Measurements from ENCODE around the gene TTC9.
"Not testable (repeated sequence)": the region's sequence is repeated elsewhere in the genome, so short reads cannot be mapped to it uniquely, and the experiment has no call there.

Gene TTC9

DNA sequence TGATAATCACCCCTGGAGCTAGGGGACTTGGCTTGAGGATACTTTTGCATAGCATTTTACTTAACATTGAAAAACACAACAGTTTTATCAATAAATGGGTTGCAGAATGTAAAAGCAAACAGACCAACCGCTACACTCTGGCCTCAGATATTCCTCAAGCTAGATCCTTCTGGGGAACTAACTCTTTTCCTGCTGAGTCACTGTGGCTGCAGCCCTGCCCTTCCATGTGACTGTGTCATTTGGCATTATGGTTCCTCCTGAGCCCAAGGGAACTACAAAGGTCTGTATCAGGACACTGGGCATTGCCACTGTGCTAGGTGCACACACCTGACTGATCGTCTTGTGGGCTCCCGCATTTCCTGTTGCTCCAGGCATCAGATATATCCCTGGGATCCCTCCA, 56.6 kb downstream of the TTC9 start:
- H3K9me3 ChIP-seq = no peaks in the 10 kb centered on the region
- H3K27ac ChIP-seq = no peak overlapping the region
- H3K36me3 ChIP-seq = no peaks in the 10 kb centered on the region
- H3K4me1 ChIP-seq = peaks cover 0 to 15% (median 1%) of the 10 kb centered on the region in 4 donors
- DNase-seq = no peak
- H3K4me3 ChIP-seq = no peak overlapping the region
- H3K27me3 ChIP-seq = no peaks in the 10 kb centered on the region
- intact Hi-C loops (cut with DNase I; ENCODE audit: low total_unique reads) = no loop called here
- TF ChIP-seq, protein P1, sequence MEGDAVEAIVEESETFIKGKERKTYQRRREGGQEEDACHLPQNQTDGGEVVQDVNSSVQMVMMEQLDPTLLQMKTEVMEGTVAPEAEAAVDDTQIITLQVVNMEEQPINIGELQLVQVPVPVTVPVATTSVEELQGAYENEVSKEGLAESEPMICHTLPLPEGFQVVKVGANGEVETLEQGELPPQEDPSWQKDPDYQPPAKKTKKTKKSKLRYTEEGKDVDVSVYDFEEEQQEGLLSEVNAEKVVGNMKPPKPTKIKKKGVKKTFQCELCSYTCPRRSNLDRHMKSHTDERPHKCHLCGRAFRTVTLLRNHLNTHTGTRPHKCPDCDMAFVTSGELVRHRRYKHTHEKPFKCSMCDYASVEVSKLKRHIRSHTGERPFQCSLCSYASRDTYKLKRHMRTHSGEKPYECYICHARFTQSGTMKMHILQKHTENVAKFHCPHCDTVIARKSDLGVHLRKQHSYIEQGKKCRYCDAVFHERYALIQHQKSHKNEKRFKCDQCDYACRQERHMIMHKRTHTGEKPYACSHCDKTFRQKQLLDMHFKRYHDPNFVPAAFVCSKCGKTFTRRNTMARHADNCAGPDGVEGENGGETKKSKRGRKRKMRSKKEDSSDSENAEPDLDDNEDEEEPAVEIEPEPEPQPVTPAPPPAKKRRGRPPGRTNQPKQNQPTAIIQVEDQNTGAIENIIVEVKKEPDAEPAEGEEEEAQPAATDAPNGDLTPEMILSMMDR (IDR thresholded peaks at IDR 0.05) = no peak

DNA sequence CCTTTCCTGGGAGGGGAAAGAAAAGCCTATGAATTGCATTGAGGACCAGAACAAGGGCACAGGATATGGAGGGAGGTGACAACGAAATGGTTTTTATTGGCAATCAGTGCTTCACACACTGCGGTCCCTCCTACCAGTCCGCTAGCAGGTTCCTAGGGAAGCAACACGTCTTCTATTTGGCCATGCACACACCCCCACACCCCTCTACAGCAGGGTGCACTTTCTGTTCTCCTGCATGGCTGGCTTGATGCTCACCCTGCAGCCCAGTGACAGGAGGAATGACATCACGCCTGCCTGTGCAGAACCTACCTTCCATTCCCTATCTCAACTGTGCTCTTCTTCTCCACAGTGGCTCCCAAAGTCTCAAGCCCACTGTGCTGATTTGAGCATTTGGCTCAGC, 57.9 kb downstream of the TTC9 start:
- no peak overlapping the region for H3K4me3 ChIP-seq
- intact Hi-C loops (cut with DNase I; ENCODE audit: low total_unique reads) = no loop called here
- no peaks in the 10 kb centered on the region for H3K36me3 ChIP-seq
- peaks cover 0 to 15% (median 1%) of the 10 kb centered on the region in 4 donors for H3K4me1 ChIP-seq
- no peaks in the 10 kb centered on the region for H3K27me3 ChIP-seq
- H3K9me3 ChIP-seq = no peaks in the 10 kb centered on the region
- DNase-seq = no peak
- H3K27ac ChIP-seq = no peak overlapping the region
- TF ChIP-seq, protein P1 (IDR thresholded peaks at IDR 0.05) = no peak

- DNase-seq = no peak
- Histone ChIP-seq H3K27ac (no peak overlapping the region), H3K36me3 (no peaks in the 10 kb centered on the region), H3K4me3 (no peak overlapping the region), H3K27me3 (peaks cover 0 to 4% of the 10 kb centered on the region in 2 donors), H3K9me3 (no peaks in the 10 kb centered on the region), H3K4me1 (peaks cover 0 to 15% (median 1%) of the 10 kb centered on the region in 4 donors)
- intact Hi-C loops (cut with DNase I; ENCODE audit: low total_unique reads) = no loop called here
- TF ChIP-seq, protein P1 (IDR thresholded peaks at IDR 0.05) = no peak
Observed at GRCh38 chr14:70700955-70701585, 59.4 kb downstream of the TTC9 start.

GRCh38 chr14:70701610-70702009, 59.9 kb downstream of the TTC9 start:
- TF ChIP-seq, protein P1 (IDR thresholded peaks at IDR 0.05) = no peak
- Histone ChIP-seq H3K27ac (no peak overlapping the region), H3K27me3 (peaks cover 0 to 5% of the 10 kb centered on the region in 2 donors), H3K4me3 (no peak overlapping the region), H3K36me3 (no peaks in the 10 kb centered on the region), H3K9me3 (no peaks in the 10 kb centered on the region), H3K4me1 (peaks cover 0 to 15% (median 1%) of the 10 kb centered on the region in 4 donors)
- no peak for DNase-seq
- intact Hi-C loops (cut with DNase I; ENCODE audit: low total_unique reads) = no loop called here

DNA sequence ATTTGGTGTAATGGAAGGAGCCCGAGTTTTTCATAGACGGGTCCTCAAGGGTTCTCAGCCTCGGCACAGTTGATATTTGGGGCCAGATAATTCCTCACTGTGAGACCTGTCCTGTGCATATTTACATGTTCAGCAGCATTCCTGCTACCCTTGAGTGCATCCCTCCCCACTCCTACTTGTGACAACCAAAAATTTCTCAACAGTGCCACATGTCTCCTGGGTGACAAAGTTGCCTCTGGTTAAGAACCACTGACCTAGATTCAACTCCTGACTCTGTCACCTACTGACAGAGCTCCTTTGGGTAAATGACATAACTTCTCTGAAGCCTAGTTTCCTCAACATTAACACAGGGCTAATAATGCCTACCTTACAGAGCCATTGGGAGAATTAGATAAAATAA, 60.4 kb downstream of the TTC9 start:
- TF ChIP-seq, protein P1 (IDR thresholded peaks at IDR 0.05) = no peak
- Histone ChIP-seq H3K27ac (no peak overlapping the region), H3K36me3 (no peaks in the 10 kb centered on the region), H3K4me3 (no peak overlapping the region), H3K4me1 (peaks cover 0 to 15% (median 1%) of the 10 kb centered on the region in 4 donors), H3K9me3 (no peaks in the 10 kb centered on the region), H3K27me3 (peaks cover 0 to 8% of the 10 kb centered on the region in 2 donors)
- DNase-seq = no peak
- intact Hi-C loops (cut with DNase I; ENCODE audit: low total_unique reads) = no loop called here

DNA sequence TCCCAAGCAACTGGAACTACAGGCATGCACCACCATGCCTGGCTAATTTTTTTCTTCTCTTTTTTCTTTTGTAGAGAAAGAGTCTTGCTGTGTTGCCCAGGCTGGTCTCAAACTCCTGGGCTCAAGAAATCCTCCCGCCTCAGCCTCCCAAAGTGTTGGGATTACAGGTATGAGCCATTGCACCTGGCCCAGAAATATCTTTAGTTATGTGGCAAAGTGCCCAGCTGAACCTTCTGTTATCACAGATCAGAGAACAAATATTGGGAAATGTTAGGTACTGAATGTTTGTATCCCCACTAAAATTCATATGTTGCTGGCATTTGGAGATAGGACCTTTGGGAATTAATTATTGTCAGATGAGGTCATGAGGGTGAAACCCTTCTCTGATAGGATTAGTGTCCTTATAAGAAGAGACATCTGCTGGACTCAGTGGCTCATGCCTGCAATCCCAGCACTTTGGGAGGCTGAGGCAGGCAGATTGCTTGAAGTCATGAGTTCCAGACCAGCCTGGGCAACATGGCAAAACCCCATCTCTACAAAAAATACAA, 62.0 kb downstream of the TTC9 start:
- H3K4me1 ChIP-seq, DNase-seq: not testable (repeated sequence)

More for the DNA sequence above, 62.0 kb downstream of the TTC9 start:
- H3K27me3 ChIP-seq = peaks cover 0 to 16% of the 10 kb centered on the region in 2 donors
- intact Hi-C loops (cut with DNase I; ENCODE audit: low total_unique reads); H3K9me3 ChIP-seq; H3K4me3 ChIP-seq; H3K36me3 ChIP-seq; H3K27ac ChIP-seq: not testable (repeated sequence)
